GM19463 (cell line): Measurements from ENCODE around the gene S100A7A.
"Not testable (repeated sequence)": the region's sequence is repeated elsewhere in the genome, so short reads cannot be mapped to it uniquely, and the experiment has no call there.

Source experiments
- ATAC-seq: cut with Tn5 transposase; IDR thresholded peaks from one replicate; pipeline ENCODE4 v1.9.1; 2021; ENCODE audit warnings: mild to moderate bottlenecking, moderate library complexity; ENCODE audit not compliant: unreplicated experiment

The S100A7A gene

DNA sequence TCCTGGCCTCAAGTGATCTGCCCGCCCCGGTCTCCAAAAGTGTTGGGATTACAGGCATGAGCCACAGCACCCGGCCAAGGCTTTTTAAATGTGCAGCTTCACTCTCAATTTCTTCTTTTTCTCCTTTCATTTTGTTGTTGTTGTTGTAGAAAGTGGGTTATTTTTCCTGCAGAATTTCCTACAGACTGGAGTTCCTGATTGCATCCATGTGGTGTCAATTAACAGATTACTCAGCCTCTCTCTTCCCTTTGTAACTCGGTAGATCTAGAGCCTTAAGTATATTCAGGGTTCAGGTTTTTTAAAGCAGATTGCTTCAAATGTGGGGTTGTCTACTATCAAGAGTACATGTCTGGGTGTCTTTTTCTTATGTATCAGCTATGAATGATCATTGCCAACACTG lies 32.5 kb downstream of the S100A7A start:
- not testable (repeated sequence) for ATAC-seq

DNA sequence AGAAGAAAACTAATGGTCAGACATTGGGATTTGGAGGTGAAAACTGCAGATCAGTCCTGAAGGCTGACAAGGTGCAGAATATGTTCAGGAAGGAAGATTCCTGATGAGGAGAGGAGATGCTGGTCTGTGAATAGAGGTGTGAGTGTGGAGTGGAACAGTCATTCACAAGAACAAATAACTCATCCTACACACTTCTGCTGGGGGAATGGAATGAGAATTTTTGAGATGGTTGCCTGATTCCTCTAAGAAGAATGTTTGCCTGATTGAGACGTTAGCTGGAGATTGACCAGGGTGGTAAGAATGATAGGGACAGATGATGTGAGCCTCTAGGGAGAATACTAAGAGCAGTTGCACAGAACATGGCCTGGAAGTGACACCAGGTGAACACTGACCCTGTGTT lies 40.1 kb downstream of the S100A7A start:
- no peak for ATAC-seq

DNA sequence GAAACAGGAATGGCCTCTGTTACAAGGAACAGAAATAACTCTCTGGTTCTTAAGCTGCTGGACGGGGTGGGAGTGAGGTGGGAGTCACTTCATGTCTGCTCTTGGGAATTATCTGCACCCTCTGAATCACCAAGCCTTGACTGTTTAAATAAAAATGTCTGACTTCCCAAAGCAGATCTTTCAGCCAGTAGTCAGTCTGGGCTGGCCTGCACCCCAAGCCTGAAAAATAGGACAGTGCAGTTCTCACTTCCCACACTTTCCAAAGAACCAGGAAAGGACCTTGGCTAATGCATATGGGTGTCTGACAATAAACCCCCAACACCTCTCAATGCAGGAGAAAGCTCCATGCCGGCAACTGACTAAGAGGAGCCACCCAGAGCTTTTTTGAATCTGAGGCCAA lies 43.3 kb downstream of the S100A7A start:
- no peak for ATAC-seq

DNA sequence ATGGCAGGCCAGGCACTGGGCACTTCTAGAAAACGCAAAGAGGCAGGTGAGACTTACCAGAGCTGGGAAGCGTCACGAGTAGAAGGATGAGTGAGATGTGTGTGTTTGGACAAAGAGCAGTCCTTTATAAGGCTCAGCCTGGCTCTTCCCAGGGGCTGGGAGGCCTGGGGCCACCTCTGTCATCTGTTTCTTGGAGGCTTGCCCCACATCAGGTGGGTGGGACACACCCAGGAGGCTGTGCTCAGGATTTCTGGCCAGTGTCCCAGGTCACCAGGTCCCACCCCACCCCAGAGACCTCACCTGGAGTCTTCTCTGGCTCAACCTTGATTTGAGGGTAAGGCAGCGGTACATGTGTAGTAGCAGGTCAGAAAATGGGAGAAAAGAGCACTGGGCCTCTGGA lies 44.2 kb downstream of the S100A7A start, which contains the start of gene S100A7:
Gene S100A7 (minus strand): TSS at position 101 of the 400 bp plus-strand sequence. CDS start 1,638 bp downstream, outside the sequence.
- no peak for ATAC-seq

DNA sequence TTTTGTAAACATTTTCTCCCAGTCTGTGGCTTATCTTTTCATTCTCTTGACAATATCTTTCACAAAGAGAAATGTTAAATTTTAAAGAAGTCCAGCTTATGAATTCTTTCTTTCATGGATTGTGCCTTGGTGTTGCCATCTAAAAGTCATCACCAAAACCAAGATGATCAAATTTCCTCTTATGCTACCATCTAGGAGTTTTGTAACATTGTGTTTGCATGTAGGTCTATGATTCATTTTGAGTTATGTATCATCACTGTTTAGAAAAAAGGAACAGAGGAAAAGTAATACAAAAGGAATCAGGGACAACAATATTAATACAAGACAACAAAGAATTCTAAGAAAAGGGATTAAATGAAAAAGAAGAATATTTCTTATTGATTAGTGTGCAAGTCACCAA lies 46.4 kb downstream of the S100A7A start:
- ATAC-seq: not testable (repeated sequence)

GRCh38 chr1:153465811-153466636 lies 49.7 kb downstream of the S100A7A start:
- ATAC-seq: no peak

DNA sequence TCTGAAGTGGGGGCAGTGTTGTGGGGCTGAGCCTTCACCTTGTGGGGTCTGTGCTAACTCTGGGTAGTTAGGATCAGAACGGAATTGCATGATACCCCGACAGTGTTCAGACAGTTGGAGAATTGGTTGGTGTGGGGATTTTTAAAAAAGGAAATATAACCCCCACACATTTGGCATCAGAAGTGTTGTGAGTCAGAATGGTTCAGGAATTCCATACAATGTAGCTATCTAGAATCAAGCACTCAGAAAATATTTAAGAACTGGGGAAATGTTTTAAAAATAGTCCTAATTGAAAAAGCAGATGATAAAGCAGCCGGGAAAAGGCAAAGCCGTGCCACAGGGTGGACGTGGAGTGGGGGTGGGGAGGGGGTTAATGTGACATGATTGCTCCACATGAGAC lies 50.6 kb downstream of the S100A7A start:
- no peak for ATAC-seq

DNA sequence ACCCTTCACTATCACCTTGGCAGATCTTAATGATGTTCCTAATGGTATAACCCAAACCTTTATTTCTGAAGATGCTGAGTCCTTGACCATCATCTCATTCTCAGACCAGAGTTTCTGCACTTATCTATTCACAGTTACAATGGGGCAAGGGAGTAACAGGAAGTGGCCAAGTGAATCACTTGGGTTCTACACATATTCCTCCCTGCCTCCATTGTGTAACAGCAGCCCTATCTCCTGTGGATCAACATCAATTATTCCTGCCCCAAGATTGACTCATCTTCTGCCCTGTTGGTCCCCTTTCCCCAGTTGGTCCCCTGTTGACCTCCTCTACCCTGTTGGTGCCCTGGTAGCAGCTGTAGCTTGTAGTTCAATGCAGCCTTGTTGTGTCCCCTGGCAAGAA lies 54.4 kb downstream of the S100A7A start:
- ATAC-seq: no peak
